Stimulated activated naive B cell treated with anti-CD40 and anti-IgM and Interleukin-4, amounts not matched to agents 10 μg/mL and 1 μg/mL and 100 μg/mL, for 72 hours (primary cell): ENCODE results near the gene PRR36.
"Not testable (repeated sequence)": the region's sequence is repeated elsewhere in the genome, so short reads cannot be mapped to it uniquely, and the experiment has no call there.

Experiments used
- ATAC-seq, 2 donors: fragments of 150-1000 bp; cut with Tn5 transposase; replicated peaks; 2 replicates each; pipeline ENCODE4 v1.10.0; 2021; ENCODE audit warnings: moderate library complexity in 1 of 2
- DNase-seq: peaks from one replicate; pipeline ENCODE4 v3.0.0; 2021
- H3K27ac Mint-ChIP-seq: one replicate; pipeline ENCODE4 v1.8.0; 2022; ENCODE audit warnings: mild to moderate bottlenecking, mixed read lengths
- H3K27me3 Mint-ChIP-seq, 2 donors: one replicate each; pipeline ENCODE4 v1.8.0; 2022; ENCODE audit warnings: mixed read lengths in 2 of 2
- H3K36me3 Mint-ChIP-seq, 2 donors: one replicate each; pipeline ENCODE4 v1.8.0; 2022; ENCODE audit warnings: mixed read lengths in 2 of 2, mild to moderate bottlenecking in 1 of 2
- H3K4me1 Mint-ChIP-seq, 2 donors: one replicate each; pipeline ENCODE4 v1.8.0; 2022; ENCODE audit warnings: mixed read lengths in 2 of 2, mild to moderate bottlenecking in 1 of 2
- H3K4me3 Mint-ChIP-seq, 2 donors: one replicate each; pipeline ENCODE4 v1.8.0; 2022; ENCODE audit warnings: mild to moderate bottlenecking in 2 of 2, mixed read lengths in 2 of 2, moderate library complexity in 1 of 2
- H3K9me3 Mint-ChIP-seq, 2 donors: one replicate each; pipeline ENCODE4 v1.8.0; 2022; ENCODE audit warnings: mixed read lengths in 2 of 2, mild to moderate bottlenecking in 1 of 2

PRR36 gene

DNA sequence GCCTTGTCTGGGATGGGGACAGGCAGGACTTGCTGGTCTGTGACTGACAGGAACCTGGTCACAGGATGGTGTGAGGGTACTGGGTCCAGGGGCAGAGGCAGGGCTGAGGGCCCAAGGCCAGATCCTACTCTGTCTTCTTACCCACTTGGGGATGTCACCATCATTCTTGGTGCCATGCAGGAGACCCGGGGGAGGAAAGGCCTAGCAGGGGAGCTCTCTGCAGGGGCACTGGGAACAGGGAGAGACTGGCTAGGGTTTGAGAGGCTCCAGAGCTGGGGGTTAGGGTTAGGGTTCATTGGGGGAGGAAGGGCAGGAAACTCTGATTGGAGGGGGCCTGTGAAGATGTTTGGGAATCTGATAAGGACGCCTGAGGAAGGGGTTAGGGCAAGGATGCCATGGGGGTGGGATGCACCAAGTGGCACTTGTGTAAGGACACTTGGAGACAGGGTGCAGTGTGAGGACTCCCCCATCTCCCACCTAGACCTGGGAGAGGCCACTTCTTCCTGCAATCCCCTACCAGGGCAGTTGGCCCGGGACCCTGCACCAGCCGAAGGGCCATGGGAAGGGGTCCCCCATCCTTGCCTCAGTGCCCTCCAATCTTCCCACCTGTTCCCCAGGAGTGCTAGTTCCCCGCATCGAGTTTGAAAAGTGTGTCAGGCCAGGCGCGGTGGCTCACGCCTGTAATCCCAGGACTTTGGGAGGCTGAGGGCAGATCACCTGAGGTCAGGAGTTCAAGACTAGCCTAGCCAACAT lies 6.9 kb downstream of the PRR36 start:
- H3K27ac Mint-ChIP-seq, result no peak overlapping the region
- DNase-seq, result no peak
- no peak overlapping the region for H3K4me3 Mint-ChIP-seq
- peaks cover 0 to 2% of the 10 kb centered on the region in 2 donors for H3K36me3 Mint-ChIP-seq
- ATAC-seq, result no peak
- peaks cover 52 to 68% of the 10 kb centered on the region in 2 donors for H3K27me3 Mint-ChIP-seq
- H3K4me1 Mint-ChIP-seq, result peaks cover 33 to 46% of the 10 kb centered on the region in 2 donors
- peaks cover 5% of the 10 kb centered on the region in 2 donors for H3K9me3 Mint-ChIP-seq

DNA sequence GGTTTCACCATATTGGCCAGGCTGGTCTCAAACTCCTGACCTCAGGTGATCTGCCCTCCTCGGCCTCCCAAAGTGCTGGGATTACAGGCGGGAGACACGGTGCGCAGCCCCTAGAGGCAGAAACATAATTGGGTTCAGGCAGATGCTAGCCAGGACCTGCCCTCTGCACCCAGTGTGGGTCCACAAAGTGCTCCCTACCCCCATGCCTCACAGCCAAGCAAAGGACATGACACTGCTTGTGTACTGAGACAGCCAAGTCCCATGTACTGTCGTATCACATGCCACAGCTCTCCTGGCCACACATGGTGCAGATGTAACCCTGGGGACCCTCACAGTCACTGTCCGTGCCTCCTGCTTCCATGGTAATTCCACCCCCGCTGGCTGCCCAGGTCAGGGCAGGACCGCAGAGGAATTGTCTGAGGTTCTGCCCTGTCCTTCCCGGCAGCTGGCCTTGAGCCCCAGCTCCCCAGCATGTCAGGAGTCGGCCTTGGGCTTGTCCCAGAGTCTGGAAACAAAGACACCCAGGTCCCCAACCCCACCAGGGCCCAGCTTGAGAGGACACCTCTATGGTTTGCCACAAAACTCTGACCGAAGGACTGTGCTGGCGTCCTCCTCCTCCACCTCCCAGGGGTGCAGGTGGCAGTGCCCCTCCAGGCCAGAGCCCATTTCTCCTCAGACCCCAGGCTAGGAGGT lies 7.6 kb downstream of the PRR36 start:
- Mint-ChIP-seq H3K4me1 (peaks cover 26 to 46% of the 10 kb centered on the region in 2 donors), H3K9me3 (peaks cover 5% of the 10 kb centered on the region in 2 donors), H3K4me3 (no peak overlapping the region), H3K27me3 (peaks cover 48 to 66% of the 10 kb centered on the region in 2 donors), H3K27ac (no peak overlapping the region), H3K36me3 (peaks cover 0 to 2% of the 10 kb centered on the region in 2 donors)
- DNase-seq (no peak), ATAC-seq (no peak)

DNA sequence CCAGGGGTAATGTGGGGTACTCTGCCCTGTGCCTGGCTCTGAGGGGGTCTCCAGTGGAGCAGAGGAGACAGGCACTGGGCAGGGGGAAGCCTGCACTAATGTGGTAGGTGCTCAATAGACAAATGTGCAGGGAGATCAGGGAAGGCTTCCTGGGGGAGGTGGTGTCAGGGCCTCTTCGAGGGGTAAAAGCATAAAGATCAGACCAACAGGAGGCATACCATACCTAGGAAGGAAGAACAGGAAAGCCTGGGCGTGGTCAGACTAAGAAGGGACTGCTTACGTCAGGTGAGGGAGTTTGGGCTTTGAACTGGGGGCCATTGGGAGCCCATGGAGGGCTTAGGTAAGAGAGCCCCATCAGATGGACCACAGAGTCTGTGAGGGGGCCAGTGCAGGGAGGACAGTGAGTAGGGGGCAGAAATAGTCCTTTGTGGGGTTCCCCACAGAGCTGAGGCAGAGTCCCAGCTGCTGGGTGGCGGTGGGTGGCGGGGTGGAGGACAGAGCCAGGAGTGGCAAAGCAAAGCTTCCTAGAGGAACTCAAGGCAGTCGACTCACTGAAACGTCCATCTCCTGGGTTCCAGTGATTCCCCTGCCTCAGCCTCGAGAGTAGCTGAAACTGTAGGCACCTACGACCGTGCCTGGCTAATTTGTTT lies 8.8 kb downstream of the PRR36 start:
- Mint-ChIP-seq H3K9me3 (peaks cover 0 to 2% of the 10 kb centered on the region in 2 donors), H3K4me3 (no peak overlapping the region), H3K36me3 (peaks cover 7 to 8% of the 10 kb centered on the region in 2 donors), H3K4me1 (peaks cover 21 to 43% of the 10 kb centered on the region in 2 donors), H3K27ac (peak overlapping the region; percentile 10), H3K27me3 (peaks cover 50 to 66% of the 10 kb centered on the region in 2 donors)
- no peak for ATAC-seq
- no peak for DNase-seq

DNA sequence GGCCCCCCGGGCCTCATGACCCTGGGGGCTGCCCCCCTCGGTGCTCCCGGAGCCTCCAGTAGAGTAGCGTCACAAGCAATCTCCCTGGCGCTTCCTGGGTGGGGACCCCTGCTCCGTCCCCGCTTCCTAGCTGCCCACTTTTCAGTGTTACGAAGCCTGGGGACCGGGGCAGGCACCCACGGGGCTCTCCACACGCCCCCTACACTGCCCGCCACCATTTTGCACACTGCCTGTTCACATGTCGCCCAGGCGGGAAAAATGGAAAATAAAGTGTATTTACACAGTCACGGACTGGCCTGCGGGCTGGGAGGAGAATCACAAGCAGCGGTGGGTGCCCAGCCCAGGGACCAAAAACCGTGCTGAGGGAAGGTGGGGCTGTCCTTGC lies 9.5 kb downstream of the PRR36 start:
- Mint-ChIP-seq H3K9me3 (no peaks in the 10 kb centered on the region), H3K36me3 (peaks cover 10 to 11% of the 10 kb centered on the region in 2 donors), H3K27me3 (peaks cover 54 to 73% of the 10 kb centered on the region in 2 donors), H3K27ac (no peak overlapping the region), H3K4me1 (peaks cover 20 to 42% of the 10 kb centered on the region in 2 donors), H3K4me3 (no peak overlapping the region)
- ATAC-seq (no peak), DNase-seq (no peak)

DNA sequence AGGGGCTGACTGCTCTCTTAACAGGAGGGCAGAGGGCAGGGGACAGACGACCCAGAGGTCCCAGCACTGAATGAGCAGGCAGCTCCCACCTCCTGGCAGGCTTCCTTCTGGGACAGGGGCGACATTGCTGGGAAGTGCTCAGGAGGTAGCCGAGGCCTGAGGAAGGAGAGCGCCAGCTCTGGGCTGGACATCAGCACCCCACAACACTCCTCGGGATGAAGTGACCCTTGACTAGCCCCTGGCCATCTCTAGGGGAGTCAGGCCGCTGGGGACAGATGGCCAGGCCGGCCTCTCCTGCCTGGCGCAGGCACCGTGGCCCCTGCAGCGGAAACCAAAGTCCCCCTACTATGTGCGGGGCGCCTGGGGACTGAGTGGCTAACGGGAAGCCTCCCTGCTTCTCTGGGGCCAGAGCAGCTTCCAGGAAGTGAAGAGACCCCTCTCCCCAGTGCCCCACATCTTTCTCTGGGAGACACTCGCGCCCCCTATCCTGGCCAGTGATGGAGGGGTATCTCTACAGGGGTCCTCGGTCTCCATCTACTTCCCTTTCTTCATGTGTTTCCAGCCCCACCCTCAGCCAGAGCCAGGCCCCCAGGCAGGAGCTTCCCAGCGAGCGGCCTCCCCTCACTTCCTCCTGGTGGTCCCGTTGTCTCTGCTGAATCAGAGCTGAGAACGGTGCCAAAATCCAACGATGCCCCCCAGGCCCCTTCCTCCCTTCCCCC lies 10.1 kb downstream of the PRR36 start:
- Mint-ChIP-seq H3K27me3 (peaks cover 59 to 78% of the 10 kb centered on the region in 2 donors), H3K4me3 (peak overlapping the region; percentile 29 to 39)
- no peak for DNase-seq

DNA sequence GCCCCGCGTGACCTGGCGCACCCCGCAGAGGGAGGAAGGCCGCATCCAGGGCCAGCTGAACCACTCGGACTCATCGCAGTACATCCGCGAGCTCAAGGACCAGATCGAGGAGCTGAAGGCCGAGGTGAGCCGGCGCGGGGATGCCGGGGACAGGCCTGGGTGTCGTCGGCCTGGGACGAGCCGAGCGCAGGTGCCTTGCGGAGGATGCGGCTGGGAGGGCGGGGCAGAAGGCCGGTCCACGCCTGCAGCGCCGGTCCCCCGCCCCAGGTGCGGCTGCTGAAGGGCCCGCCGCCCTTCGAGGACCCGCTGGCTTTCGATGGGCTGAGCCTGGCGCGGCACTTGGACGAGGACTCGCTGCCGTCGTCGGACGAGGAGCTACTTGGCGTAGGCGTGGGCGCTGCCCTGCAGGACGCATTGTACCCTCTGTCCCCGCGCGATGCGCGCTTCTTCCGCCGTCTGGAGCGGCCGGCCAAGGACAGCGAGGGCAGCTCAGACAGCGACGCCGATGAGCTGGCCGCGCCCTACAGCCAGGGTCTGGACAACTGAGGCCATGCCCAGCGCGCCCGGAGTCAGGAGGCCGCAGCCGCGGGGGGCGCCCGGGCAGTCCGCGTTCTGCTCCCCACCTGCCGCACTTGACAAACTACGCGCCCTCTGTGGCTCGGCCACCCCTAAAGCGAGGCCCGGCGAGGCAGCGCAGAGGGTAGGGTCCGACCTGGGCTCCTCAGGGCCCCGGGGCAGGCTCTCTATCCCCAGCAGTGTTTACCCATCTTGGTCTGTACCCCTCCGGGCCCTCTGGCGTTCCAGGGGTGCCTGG lies 10.8 kb downstream of the PRR36 start:
- no peak for DNase-seq
- Mint-ChIP-seq H3K4me3 (peak overlapping the region; percentile 15 to 29), H3K4me1 (peaks cover 12 to 31% of the 10 kb centered on the region in 2 donors), H3K27me3 (peaks cover 62 to 72% of the 10 kb centered on the region in 2 donors), H3K27ac (no peak overlapping the region), H3K36me3 (peaks cover 10 to 18% of the 10 kb centered on the region in 2 donors), H3K9me3 (no peaks in the 10 kb centered on the region)
- peak; percentile 23 to 24 for ATAC-seq

More for the DNA sequence above, 10.1 kb downstream of the PRR36 start:
- no peak for ATAC-seq
- Mint-ChIP-seq H3K9me3 (no peaks in the 10 kb centered on the region), H3K27ac (no peak overlapping the region), H3K36me3 (peaks cover 10 to 16% of the 10 kb centered on the region in 2 donors), H3K4me1 (peaks cover 18 to 39% of the 10 kb centered on the region in 2 donors)

DNA sequence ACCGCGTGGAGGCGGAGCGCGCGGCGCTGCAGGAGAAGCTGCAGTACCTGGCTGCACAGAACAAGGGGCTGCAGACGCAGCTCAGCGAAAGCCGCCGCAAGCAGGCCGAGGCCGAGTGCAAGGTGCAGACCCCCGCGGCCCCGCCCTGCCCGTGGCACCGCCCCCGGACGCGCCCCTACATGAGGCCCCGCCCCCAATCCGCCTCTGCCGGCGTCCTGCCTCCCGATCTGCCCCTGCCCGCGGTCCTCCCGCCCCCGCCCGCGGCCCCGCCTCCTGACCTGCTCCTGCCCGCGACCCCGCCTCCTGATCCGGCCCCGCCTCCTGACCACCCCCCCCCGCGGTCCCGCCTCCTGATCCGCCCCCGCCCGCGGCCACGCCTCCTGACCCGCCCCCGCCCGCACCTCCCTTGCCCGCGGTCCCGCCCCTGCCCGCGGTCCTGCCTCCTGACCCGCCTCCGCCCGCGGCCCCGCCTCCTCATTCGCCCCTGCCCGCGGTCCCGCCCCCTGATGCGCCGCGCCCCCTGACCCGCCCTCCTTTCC lies 11.7 kb downstream of the PRR36 start:
- H3K4me3 Mint-ChIP-seq, result peak overlapping the region; percentile 59 to 65
- no peak overlapping the region for H3K27ac Mint-ChIP-seq
- H3K36me3 Mint-ChIP-seq, result peaks cover 10 to 19% of the 10 kb centered on the region in 2 donors
- H3K27me3 Mint-ChIP-seq, result peaks cover 64 to 68% of the 10 kb centered on the region in 2 donors
- H3K4me1 Mint-ChIP-seq, result peaks cover 10 to 29% of the 10 kb centered on the region in 2 donors
- ATAC-seq (peak; percentile 44 to 61), DNase-seq (no peak)
- H3K9me3 Mint-ChIP-seq, result no peaks in the 10 kb centered on the region

DNA sequence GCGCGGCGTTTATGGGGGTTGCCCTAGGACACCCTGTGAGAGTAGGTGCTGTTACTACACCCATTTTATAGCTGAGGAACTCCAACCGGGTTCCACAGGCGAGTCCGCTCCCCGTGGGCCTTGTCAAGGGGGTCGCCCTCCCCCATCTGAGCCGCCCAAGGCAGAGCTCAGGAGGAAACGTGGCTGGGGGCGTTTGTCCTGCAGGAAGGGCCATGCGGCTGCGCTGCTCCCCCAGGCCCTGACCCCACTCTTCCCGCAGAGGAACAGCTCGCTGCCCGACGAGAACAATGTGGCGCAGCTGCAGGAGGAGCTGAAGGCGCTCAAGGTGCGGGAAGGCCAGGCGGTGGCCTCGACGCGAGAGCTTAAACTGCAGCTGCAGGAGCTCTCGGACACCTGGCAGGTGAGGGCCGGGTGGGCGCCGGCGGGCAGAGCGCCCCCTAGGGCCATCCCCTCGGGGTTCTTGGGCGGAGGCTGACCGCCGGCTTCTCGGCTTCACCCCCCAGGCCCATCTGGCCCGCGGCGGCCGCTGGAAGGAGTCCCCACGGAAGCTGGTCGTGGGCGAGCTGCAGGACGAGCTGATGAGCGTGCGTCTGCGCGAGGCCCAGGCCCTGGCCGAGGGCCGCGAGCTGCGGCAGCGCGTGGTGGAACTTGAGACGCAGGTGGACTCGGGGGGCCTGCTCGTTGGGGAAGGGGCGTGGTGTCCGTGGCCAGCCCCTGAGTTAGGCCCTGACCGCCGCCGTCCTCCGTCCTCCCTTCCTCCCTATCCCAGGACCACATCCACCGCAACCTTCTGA lies 12.4 kb downstream of the PRR36 start:
- no peak for DNase-seq
- Mint-ChIP-seq H3K4me3 (peak overlapping the region; percentile 59 to 65), H3K36me3 (peaks cover 11 to 23% of the 10 kb centered on the region in 2 donors), H3K9me3 (no peaks in the 10 kb centered on the region), H3K27me3 (peaks cover 64 to 66% of the 10 kb centered on the region in 2 donors), H3K4me1 (peaks cover 10 to 29% of the 10 kb centered on the region in 2 donors), H3K27ac (no peak overlapping the region)
- peak; percentile 21 to 22 for ATAC-seq

DNA sequence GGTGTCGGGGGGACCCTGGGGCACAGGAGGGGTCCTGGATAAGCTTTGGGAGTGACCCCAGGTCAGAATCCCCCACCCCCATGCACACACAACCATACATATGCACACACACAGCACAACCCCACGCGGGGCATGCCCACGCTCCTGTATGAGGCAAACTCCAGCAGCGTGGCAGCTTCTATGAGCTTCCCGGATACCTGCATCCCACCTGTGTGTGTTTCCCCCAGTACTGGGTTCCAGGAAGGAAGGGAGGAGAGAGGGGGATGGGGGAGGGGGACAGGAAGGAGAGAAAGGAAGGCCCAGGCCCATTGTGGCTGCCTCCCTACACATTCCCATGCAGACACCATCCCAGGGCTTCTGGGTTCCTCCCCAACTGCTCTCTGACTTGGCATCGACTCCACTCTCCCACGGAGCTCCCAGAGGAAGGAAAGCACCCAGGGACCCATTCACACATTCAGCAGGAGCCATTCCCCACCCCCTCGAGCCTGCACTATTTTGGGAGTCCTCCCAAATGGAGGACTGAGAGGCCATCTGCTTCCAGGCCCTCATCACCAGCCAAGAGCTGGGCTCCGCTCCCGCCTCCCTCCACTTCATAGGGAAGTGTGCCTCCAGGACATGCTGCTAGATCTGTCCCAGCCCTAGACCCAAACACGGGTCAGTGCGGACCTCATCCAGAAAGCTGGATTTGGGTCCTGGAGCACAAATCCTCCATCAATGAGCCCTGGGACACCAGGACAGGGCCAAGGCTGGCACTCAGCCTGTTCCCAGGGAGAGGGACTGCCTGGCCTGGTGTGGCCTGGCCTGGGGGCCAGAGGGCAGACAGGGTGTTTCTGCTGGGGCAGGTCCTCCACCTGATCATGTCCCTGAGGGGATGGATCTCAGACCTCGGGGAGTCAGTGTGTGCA lies 13.2 kb downstream of the PRR36 start:
- ATAC-seq, result no peak
- H3K36me3 Mint-ChIP-seq, result peaks cover 15 to 28% of the 10 kb centered on the region in 2 donors
- peaks cover 63 to 64% of the 10 kb centered on the region in 2 donors for H3K27me3 Mint-ChIP-seq
- H3K27ac Mint-ChIP-seq, result no peak overlapping the region
- no peaks in the 10 kb centered on the region for H3K9me3 Mint-ChIP-seq
- H3K4me1 Mint-ChIP-seq, result peaks cover 10 to 29% of the 10 kb centered on the region in 2 donors
- DNase-seq, result no peak
- peak overlapping the region; percentile 41 to 65 for H3K4me3 Mint-ChIP-seq

DNA sequence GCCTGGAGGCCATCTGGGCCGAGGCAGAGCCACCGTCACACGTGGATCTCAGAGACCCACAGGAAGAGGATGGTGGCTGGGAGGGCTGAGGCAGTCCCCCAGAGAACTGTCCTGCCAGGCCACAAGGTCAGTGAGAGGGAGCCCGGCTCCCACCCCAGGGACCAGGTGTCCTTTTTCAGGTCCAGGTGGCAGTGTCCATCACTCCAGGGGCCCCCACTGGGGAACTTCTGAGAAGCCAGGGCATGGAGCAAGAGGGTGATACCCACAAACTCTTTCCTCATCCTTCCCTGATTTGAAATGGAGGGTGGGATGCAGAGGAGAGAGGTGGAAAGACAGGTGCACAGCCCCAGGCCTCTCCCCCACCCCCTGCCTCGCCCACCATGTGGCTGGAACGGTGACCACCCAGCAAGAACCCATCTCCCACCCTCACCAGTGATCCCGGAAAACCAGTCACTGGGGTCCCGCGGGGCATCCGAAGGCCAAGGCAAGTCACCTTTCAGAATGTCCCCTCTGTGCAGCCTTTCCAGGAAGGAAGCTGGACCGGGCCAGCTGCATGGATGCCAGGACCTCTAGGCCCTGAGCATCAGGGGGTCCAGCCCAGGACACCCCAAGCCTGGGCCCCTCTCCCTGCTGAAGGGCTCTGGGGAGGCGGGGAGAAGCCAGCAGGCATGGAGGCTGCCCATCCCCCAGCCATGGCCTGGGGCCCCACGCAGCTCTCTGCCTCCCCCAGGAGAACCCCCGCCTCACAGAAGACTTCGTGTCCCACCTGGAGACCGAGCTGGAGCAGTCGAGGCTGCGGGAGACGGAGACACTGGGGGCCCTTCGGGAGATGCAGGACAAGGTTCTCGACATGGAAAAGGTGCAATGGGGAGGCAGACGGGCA lies 14.1 kb downstream of the PRR36 start:
- peaks cover 56% of the 10 kb centered on the region in 2 donors for H3K27me3 Mint-ChIP-seq
- DNase-seq (no peak), ATAC-seq (no peak)
- H3K9me3 Mint-ChIP-seq, result no peaks in the 10 kb centered on the region
- H3K27ac Mint-ChIP-seq, result no peak overlapping the region
- H3K4me1 Mint-ChIP-seq, result peaks cover 6 to 24% of the 10 kb centered on the region in 2 donors
- H3K36me3 Mint-ChIP-seq, result peaks cover 17 to 28% of the 10 kb centered on the region in 2 donors
- no peak overlapping the region for H3K4me3 Mint-ChIP-seq

DNA sequence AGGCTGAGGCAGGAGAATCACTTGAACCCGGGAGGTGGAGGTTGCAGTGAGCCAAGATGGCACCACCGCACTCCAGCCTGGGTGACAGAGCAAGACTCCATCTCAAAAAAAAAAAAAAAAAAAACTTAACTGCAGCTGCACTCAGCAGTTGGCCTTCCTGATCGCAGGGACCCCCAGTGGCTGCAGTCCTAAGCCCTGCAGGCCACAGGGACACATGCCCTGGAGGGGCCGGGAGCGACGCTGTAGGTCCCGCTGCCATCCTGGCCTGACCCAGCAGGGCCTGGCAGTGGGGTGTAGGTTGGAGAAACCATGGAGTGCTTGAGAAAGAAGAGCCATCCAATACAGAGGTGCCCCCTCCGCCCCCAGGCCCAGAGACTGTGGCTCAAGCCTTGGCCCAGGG lies 15.1 kb downstream of the PRR36 start:
- not testable (repeated sequence) for H3K4me3 Mint-ChIP-seq, H3K9me3 Mint-ChIP-seq, H3K27ac Mint-ChIP-seq, DNase-seq, ATAC-seq
- Mint-ChIP-seq H3K4me1 (peaks cover 5 to 18% of the 10 kb centered on the region in 2 donors), H3K27me3 (peaks cover 47% of the 10 kb centered on the region in 2 donors), H3K36me3 (peaks cover 16 to 30% of the 10 kb centered on the region in 2 donors)
